AG10803 (cell line): ENCODE data around the gene MET.

ENCODE experiments used
- DNase-seq: peaks from one replicate; pipeline ENCODE4 v3.0.0; 2010; ENCODE audit warnings: low read depth
- H3K4me3 ChIP-seq: 2 replicates; pipeline ENCODE4 v1.5.1; 2011; ENCODE audit warnings: mild to moderate bottlenecking, low read length, control low read depth
- TF ChIP-seq, protein P1 (sequence below): conservative IDR thresholded peaks from 2 replicates; pipeline ENCODE4 v1.5.1; 2011; ENCODE audit warnings: mild to moderate bottlenecking, low read length, control low read depth, inconsistent platforms

MET gene

DNA sequence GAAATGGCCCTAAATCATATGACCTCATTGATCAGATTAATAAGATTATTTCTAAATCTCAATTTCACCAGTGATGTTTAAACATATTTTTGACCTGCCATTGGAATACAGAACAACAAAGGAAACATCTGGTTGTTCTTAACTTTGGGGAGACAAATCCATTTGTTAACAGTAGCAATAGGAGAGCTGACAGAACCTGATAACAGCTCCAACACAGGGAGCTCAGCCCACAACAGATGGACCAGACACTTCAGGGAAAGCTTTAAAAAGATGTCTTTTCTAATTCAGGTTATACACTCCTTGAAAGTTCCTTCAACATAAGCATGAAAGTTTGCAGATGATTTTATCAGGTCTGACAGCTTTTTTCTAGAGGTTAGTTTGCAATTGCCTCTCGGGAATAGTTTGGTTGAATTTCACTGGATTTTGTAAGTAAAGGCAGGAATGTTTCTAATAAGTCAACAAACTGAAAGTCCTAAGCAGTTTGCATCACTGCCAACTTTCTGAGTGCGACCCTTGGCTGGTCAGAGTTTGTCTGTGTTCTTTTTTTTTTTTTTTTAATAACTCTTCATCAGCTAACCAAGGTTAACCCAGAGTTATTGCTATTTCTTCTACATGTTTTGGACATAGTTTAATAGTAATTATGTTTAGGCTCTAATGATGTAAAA, 6.5 kb upstream of the MET start:
- H3K4me3 ChIP-seq = no peak overlapping the region
- TF ChIP-seq, protein P1, sequence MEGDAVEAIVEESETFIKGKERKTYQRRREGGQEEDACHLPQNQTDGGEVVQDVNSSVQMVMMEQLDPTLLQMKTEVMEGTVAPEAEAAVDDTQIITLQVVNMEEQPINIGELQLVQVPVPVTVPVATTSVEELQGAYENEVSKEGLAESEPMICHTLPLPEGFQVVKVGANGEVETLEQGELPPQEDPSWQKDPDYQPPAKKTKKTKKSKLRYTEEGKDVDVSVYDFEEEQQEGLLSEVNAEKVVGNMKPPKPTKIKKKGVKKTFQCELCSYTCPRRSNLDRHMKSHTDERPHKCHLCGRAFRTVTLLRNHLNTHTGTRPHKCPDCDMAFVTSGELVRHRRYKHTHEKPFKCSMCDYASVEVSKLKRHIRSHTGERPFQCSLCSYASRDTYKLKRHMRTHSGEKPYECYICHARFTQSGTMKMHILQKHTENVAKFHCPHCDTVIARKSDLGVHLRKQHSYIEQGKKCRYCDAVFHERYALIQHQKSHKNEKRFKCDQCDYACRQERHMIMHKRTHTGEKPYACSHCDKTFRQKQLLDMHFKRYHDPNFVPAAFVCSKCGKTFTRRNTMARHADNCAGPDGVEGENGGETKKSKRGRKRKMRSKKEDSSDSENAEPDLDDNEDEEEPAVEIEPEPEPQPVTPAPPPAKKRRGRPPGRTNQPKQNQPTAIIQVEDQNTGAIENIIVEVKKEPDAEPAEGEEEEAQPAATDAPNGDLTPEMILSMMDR = no peak
- DNase-seq = no peak

DNA sequence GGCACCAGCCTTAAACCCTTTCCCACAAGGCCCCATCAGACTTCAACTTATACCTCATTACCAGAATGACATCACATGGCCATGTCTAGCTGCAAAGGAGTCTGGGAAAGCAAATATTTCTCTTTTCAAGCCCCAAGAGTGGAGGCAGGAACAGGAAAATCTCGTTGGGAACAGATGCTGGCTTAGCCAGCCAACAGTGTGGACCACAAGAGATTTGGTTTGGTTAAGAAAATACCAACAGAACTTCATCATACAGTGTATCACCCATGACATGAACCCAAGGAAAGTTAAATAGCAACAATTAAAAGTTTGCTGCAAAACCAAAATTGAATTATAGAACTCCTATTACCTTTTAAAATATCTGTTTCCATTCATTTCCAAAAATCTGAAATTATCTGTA, 2.2 kb upstream of the MET start:
- DNase-seq = no peak
- H3K4me3 ChIP-seq = no peak overlapping the region
- TF ChIP-seq, protein P1 = no peak

DNA sequence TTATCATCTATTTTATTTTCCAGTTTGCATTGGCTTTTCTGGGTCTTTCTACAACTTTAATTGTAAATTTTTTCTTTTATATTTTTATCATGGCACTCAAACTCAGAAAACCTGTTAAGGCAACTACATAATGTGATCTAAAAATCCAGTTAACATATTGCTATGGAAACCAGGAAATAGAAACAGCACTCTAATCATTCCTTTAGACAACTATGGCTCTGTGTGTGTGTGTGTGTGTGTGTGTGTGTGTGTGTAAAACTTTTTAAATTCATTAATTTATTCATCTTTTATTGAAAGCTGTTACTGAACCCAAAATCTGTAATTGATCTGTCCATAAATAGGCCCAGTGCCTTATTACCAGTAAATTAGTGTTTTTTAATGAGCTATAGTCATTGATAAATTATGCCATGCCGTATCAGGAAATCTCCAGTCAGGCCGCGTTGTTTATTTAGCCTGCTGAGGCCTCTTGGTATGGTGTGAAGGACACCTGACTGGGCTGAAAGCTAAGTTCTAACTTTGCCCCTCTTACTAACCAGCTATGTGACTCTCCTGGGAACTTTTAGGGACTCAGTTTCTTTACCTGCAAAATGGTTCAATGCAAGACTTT, 1.5 kb upstream of the MET start:
- H3K4me3 ChIP-seq = no peak overlapping the region
- peak; percentile 35 for DNase-seq
- TF ChIP-seq, protein P1 = no peak

DNA sequence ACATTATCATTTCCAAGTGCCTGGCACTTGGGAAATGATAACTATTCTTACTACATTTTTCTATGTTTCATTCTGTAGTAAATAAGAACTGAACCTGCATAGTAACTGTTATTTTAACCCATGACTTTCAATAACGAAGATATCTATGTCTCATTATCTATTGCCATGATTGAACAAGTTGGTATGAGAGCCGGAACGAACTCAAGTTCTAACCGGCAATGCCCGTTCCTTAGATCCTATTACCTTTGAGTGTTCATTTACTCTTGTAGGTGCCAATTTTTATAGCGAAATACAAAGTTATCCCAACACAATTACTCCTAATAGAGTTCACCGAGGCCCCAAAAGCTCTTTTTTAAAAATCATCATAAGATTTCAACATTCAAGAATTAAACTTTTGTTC, 885 bp upstream of the MET start:
- DNase-seq = no peak
- H3K4me3 ChIP-seq = no peak overlapping the region
- TF ChIP-seq, protein P1 = no peak

DNA sequence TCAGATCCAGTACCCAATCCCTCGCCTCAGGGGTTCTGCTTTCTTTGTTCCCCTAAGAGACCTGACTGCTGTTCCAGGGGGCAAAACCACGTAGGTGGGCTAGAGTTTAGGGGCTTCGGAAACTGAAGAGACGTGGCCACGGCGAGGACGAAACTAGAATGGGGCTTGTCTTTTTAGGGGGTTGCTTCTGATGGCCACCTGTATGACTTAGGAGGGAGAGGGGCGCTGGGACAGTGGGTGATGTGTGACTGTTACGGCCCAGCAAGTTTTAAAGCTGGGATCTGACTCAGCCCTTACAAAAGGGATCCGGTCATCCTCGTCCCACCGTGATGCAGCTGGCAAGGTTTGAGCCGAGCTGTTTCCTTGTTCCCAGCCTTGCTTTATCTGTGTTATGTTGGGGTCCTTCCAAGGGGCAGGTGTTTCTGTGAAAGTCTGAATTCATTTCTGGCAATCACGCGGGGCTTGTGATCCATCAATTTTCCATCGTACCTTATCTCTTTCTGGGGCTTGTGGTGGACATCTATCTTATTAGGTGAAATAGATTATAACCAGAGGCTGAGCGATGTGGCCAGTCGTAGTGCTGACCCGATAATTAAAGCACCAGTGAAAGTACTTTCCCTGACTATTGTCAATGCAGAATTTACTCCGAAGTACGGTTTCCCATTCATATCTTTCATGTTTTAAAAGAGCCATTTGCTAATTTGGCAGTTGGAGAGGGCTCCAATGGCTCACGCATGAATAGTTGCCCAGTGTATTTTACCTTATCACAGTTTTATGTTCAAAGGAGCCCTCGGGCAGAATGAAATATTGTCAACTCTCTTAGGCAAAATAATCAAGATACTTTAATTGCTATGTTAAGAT, 830 bp downstream of the MET start:
- TF ChIP-seq, protein P1 = no peak

DNA sequence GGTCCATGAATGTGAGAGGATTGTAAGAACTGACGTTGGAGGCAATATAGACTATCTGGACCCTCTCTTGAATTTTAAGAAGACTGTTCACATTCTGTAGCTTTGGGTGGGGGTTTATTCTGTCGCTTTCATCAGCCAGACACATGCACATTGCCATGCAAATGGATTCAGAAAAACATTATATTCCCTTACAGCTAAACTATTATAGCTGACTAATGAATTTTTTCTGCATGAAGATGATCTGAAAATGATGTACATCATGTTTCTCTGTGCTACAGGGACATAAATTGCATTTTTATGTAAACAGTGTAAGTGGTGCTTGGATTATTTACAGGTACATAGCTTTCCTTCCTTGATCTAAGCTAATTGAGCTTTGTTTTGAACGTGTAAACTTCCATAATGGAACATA, 1.5 kb downstream of the MET start:
- no peak for DNase-seq
- TF ChIP-seq, protein P1 = no peak
- peak overlapping the region; percentile 77 for H3K4me3 ChIP-seq

More for the DNA sequence above, 830 bp downstream of the MET start:
- peak; percentile 31 for DNase-seq
- H3K4me3 ChIP-seq = peak overlapping the region; percentile 77
